ENCODE measurements around the gene CCDC60.

Gene CCDC60

DNA sequence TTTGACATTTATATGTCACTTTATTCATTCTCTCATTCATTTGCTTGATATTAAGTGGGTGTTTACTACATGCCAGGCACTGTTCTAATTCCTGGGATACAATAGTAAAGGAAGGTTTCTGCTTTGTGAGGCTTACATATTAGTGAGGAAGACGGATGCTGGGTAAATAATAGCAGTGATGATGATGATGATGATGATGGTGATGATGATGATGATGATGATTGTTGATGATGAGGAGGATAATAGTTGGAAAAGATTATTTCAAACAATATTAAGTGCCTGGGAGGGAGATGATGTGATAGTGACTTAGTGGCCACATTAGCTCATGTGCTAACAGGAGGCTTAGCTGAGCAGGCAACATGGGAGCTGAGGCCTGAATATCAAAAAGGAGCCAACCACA lies 239.7 kb downstream of the CCDC60 start:
- DNase-seq (ENCODE audit: low spot score) = no peak

DNA sequence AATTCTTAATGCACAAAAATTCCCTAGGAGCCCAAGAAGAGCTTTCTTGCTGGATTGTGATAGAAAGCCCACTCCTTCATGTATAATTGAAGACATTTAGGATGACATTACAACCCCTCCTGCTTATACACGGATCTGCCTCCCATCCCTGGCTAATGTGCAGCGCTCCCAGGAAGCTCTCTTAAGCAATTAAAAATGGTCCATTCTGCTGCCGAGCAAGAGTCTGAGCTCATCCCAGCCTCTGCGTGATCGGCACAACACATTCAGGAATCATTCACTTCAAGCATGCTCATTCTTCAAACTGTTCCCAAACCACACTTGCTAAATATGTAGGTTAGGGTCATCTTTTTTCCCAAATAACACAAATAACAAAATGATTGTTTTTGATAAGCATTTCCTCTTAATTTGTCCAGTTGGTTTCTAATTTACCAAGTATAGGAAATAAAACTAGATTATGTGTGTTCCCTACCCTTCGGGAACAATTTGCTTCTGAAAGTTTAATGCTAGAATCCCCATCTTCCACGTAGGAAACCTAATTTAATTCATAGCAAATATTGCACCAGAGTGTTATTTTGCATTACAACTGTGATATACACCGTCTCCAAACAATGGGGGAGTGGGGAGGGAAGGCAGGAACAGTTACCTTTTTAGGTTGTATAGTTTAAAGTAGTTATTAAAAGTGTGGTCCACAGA lies 241.7 kb downstream of the CCDC60 start:
- TF ChIP-seq, protein P1, sequence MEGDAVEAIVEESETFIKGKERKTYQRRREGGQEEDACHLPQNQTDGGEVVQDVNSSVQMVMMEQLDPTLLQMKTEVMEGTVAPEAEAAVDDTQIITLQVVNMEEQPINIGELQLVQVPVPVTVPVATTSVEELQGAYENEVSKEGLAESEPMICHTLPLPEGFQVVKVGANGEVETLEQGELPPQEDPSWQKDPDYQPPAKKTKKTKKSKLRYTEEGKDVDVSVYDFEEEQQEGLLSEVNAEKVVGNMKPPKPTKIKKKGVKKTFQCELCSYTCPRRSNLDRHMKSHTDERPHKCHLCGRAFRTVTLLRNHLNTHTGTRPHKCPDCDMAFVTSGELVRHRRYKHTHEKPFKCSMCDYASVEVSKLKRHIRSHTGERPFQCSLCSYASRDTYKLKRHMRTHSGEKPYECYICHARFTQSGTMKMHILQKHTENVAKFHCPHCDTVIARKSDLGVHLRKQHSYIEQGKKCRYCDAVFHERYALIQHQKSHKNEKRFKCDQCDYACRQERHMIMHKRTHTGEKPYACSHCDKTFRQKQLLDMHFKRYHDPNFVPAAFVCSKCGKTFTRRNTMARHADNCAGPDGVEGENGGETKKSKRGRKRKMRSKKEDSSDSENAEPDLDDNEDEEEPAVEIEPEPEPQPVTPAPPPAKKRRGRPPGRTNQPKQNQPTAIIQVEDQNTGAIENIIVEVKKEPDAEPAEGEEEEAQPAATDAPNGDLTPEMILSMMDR (IDR thresholded peaks at IDR 0.05) = no peak
- no peak overlapping the region for H3K4me3 ChIP-seq
- H3K27ac ChIP-seq = no peak overlapping the region
- no peak for DNase-seq (ENCODE audit: low spot score)

More for the DNA sequence above, 239.7 kb downstream of the CCDC60 start:
- no peak overlapping the region for H3K27ac ChIP-seq
- TF ChIP-seq, protein P1 (IDR thresholded peaks at IDR 0.05) = no peak
- H3K4me3 ChIP-seq = no peak overlapping the region

DNA sequence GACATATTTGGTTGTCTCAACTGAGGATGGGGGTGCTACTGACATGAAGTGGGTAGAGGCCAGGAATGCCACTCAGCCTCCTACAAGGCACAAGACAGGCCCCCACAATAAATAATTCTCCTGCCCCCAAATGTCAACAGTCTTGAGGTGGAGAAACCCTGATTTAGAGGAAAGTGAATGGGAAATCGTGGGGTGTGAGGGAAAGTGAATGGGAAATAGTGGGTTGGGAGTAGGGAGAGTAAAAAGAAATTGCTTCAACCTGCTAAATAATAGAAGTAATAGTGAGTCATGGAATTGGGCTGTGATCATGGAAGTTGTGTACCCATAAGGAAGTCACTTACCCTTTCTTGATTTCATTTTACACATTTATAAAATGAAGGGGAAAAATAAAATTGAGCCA lies 242.4 kb downstream of the CCDC60 start:
- TF ChIP-seq, protein P1 (IDR thresholded peaks at IDR 0.05) = no peak
- DNase-seq (ENCODE audit: low spot score) = no peak
- H3K4me3 ChIP-seq = no peak overlapping the region
- no peak overlapping the region for H3K27ac ChIP-seq

DNA sequence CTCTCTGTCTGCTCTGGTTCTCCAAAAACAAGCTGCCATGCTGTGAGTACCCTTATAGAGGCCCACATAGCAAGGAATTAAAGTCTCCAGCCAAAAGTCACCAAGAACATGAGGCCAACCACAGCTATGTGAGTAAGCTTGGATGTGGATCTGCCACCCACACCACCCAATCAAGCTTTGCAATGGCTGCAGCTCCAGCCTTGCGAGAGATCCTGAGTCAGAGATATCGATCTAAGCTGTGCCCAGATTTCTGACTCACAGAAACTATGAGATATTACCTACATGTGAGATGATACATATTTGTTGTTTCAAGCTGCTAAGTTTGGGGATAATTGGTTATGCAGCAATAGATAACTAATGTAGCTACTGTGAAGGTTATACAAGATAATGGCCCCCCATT lies 243.6 kb downstream of the CCDC60 start:
- no peak for DNase-seq (ENCODE audit: low spot score)

DNA sequence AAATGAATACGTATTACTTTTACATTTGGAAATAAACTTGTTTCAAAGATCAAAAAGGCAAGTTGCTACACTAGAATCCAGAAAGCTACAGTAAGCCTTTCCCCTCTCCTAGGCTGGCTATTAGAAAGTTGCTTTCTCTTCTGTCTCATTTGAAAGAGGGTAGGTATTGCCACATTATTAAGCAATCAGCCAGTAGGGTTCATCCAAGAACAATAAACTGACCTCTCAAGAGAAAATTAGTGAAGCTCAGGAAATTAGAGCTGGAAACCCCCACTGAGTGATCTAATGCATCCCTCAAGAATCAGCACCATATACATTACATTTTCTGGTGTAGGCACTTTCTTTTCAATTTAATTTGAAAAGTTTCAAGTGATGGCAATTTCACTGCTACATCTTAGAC lies 254.6 kb downstream of the CCDC60 start:
- no peak for DNase-seq (ENCODE audit: low spot score)
- H3K4me3 ChIP-seq = no peak overlapping the region
- H3K27ac ChIP-seq = no peak overlapping the region
- TF ChIP-seq, protein P1 (IDR thresholded peaks at IDR 0.05) = no peak

More for the DNA sequence above, 243.6 kb downstream of the CCDC60 start:
- H3K27ac ChIP-seq = no peak overlapping the region
- no peak overlapping the region for H3K4me3 ChIP-seq
- TF ChIP-seq, protein P1 (IDR thresholded peaks at IDR 0.05) = no peak

DNA sequence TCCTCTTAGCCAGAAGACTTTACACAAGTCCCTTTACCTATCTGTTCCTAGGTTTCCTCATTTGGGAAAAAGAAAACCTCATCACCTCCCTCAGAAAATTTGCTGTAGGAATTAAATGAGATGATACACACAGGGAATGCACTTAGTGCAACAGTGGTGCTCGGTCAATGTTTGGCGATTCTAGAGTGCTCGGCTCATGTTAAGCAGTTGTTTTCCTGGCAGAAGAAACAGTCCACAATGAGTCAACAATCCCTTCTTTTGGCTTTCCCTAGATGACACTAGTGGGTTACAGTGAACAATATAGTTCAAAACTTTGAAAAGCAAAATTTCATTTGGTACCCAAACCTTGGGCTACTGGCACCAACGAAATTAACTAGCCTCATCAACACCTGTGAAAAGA lies 255.1 kb downstream of the CCDC60 start:
- Histone ChIP-seq H3K27ac (no peak overlapping the region), H3K4me3 (no peak overlapping the region)
- DNase-seq (ENCODE audit: low spot score) = no peak
- TF ChIP-seq, protein P1 (IDR thresholded peaks at IDR 0.05) = no peak

Measured in coronary artery (tissue), 2 donors.